ENCODE data around the gene RPE.

Gene RPE

DNA sequence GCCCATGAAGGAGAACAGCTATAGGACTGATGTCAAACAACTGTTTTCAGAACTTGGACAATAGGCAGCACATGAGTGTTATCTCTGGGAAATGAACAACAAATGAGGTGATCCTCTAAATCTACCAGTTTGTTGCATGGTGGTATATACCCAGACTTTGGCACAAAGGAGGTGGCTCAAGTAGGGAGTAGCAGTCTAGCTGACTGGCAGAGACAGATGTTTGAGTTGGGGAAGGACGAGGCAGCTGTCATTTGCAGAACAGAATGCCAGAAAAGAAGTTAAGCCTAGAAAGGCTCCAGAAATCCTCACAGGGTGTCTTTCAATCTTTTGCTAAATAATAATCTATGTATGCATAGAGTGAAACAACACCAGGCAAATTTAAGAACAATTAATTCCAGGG, 47.4 kb downstream of the RPE start:
- DNase-seq, result no peak
- no peak overlapping the region for H2AK5ac ChIP-seq (ENCODE audit: low read length)
- H3K9ac ChIP-seq (ENCODE audit: low read length), result no peak overlapping the region
- H3K27me3 ChIP-seq (ENCODE audit: insufficient read depth, low read length, poor library complexity), result no peaks in the 10 kb centered on the region
- H3K56ac ChIP-seq (ENCODE audit: low read length), result no peak overlapping the region
- H3K23ac ChIP-seq (ENCODE audit: low read length), result no peak overlapping the region
- H2BK120ac ChIP-seq (ENCODE audit: low read depth, low read length), result no peak overlapping the region
- no peaks in the 10 kb centered on the region for H3K4me1 ChIP-seq (ENCODE audit: control insufficient read depth, low read depth, low read length)
- H4K8ac ChIP-seq (ENCODE audit: low read depth, low read length), result no peak overlapping the region
- no peak overlapping the region for H2BK5ac ChIP-seq (ENCODE audit: low read length)
- H2BK15ac ChIP-seq (replicated peaks; ENCODE audit: low read depth), result no peak overlapping the region
- no peaks in the 10 kb centered on the region for H3K36me3 ChIP-seq (ENCODE audit: control insufficient read depth, insufficient read depth, low read length)
- H3K79me1 ChIP-seq (ENCODE audit: low read length), result no peaks in the 10 kb centered on the region
- no peak overlapping the region for H3K27ac ChIP-seq (ENCODE audit: low read depth, low read length)
- no peak overlapping the region for H3K4ac ChIP-seq (ENCODE audit: low read depth, low read length)
- WGBS (ENCODE audit: extremely low coverage, insufficient coverage, low lambda C conversion rate), result no CpG with 5 or more reads among the region's 1 CpG
- H3K4me3 ChIP-seq (ENCODE audit: low read length), result no peak overlapping the region
- no peaks in the 10 kb centered on the region for H3K79me2 ChIP-seq (ENCODE audit: control insufficient read depth, insufficient read depth, low read length)
- no peak overlapping the region for H3K18ac ChIP-seq (ENCODE audit: low read length)
- H3K4me2 ChIP-seq (ENCODE audit: low read length), result no peak overlapping the region
- no peak overlapping the region for H4K5ac ChIP-seq (ENCODE audit: low read length)

DNA sequence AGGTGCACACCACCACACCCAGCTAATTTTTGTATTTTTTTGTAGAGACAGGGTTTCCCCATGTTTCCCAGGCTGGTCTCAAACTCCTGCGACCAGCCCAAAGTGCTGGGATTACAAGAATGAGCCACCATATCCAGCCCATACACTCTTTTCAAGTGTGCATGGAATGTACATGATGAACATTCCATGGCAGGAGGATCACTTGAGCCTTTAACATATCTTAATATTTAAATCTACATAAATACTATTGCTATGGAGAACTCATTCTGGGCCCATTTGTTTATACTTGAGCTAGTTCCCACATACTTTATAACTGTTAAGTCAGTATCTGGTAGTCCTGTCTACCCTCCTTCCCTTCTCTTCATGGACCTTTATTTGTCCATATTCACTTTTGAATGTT, 48.4 kb downstream of the RPE start:
- H3K79me1 ChIP-seq (ENCODE audit: low read length), result no peaks in the 10 kb centered on the region
- H3K27me3 ChIP-seq (ENCODE audit: insufficient read depth, low read length, poor library complexity), result no peaks in the 10 kb centered on the region
- no peak for DNase-seq
- no peak overlapping the region for H4K8ac ChIP-seq (ENCODE audit: low read depth, low read length)
- no peak overlapping the region for H2AK5ac ChIP-seq (ENCODE audit: low read length)
- H2BK120ac ChIP-seq (ENCODE audit: low read depth, low read length), result no peak overlapping the region
- H3K4me2 ChIP-seq (ENCODE audit: low read length), result no peak overlapping the region
- no peak overlapping the region for H4K5ac ChIP-seq (ENCODE audit: low read length)
- no CpG with 5 or more reads among the region's 1 CpG for WGBS (ENCODE audit: extremely low coverage, insufficient coverage, low lambda C conversion rate)
- no peak overlapping the region for H3K9ac ChIP-seq (ENCODE audit: low read length)
- no peak overlapping the region for H2BK5ac ChIP-seq (ENCODE audit: low read length)
- no peak overlapping the region for H3K4ac ChIP-seq (ENCODE audit: low read depth, low read length)
- no peak overlapping the region for H3K4me3 ChIP-seq (ENCODE audit: low read length)
- no peaks in the 10 kb centered on the region for H3K36me3 ChIP-seq (ENCODE audit: control insufficient read depth, insufficient read depth, low read length)
- H3K79me2 ChIP-seq (ENCODE audit: control insufficient read depth, insufficient read depth, low read length), result no peaks in the 10 kb centered on the region
- H3K18ac ChIP-seq (ENCODE audit: low read length), result no peak overlapping the region
- no peaks in the 10 kb centered on the region for H3K4me1 ChIP-seq (ENCODE audit: control insufficient read depth, low read depth, low read length)
- H3K56ac ChIP-seq (ENCODE audit: low read length), result no peak overlapping the region
- no peak overlapping the region for H3K27ac ChIP-seq (ENCODE audit: low read depth, low read length)
- no peak overlapping the region for H3K23ac ChIP-seq (ENCODE audit: low read length)
- no peak overlapping the region for H2BK15ac ChIP-seq (replicated peaks; ENCODE audit: low read depth)

DNA sequence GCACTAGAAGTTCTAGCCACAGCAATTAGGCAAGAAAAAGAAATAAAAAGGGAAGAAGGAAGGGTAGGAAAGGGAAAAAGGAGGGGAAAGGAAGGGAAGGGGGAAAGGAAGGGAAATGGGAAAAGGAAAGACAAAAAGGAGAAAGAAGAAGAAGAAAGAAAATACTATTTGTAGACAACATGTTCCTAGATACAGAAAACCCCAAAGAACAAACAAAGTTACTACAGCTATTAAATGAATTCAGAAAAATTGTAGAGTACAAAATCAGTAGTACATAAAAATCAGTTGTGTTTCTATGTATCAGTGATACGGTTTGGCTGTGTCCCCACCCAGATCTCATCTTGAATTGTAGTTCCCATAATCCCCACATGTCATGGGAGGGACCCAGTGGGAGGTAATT, 52.3 kb downstream of the RPE start:
- no peak overlapping the region for H3K23ac ChIP-seq (ENCODE audit: low read length)
- no peak overlapping the region for H3K4ac ChIP-seq (ENCODE audit: low read depth, low read length)
- no peak overlapping the region for H3K4me2 ChIP-seq (ENCODE audit: low read length)
- no peak overlapping the region for H2BK15ac ChIP-seq (replicated peaks; ENCODE audit: low read depth)
- H3K18ac ChIP-seq (ENCODE audit: low read length), result no peak overlapping the region
- H4K5ac ChIP-seq (ENCODE audit: low read length), result no peak overlapping the region
- no peaks in the 10 kb centered on the region for H3K4me1 ChIP-seq (ENCODE audit: control insufficient read depth, low read depth, low read length)
- H2AK5ac ChIP-seq (ENCODE audit: low read length), result no peak overlapping the region
- no peaks in the 10 kb centered on the region for H3K79me1 ChIP-seq (ENCODE audit: low read length)
- H2BK120ac ChIP-seq (ENCODE audit: low read depth, low read length), result no peak overlapping the region
- H3K79me2 ChIP-seq (ENCODE audit: control insufficient read depth, insufficient read depth, low read length), result no peaks in the 10 kb centered on the region
- H2BK5ac ChIP-seq (ENCODE audit: low read length), result no peak overlapping the region
- no peak overlapping the region for H3K27ac ChIP-seq (ENCODE audit: low read depth, low read length)
- H3K27me3 ChIP-seq (ENCODE audit: insufficient read depth, low read length, poor library complexity), result no peaks in the 10 kb centered on the region
- H3K36me3 ChIP-seq (ENCODE audit: control insufficient read depth, insufficient read depth, low read length), result no peaks in the 10 kb centered on the region
- no peak overlapping the region for H3K56ac ChIP-seq (ENCODE audit: low read length)
- no peak overlapping the region for H4K8ac ChIP-seq (ENCODE audit: low read depth, low read length)
- DNase-seq, result no peak
- no peak overlapping the region for H3K9ac ChIP-seq (ENCODE audit: low read length)
- no CpG with 5 or more reads among the region's 1 CpG for WGBS (ENCODE audit: extremely low coverage, insufficient coverage, low lambda C conversion rate)
- H3K4me3 ChIP-seq (ENCODE audit: low read length), result no peak overlapping the region

DNA sequence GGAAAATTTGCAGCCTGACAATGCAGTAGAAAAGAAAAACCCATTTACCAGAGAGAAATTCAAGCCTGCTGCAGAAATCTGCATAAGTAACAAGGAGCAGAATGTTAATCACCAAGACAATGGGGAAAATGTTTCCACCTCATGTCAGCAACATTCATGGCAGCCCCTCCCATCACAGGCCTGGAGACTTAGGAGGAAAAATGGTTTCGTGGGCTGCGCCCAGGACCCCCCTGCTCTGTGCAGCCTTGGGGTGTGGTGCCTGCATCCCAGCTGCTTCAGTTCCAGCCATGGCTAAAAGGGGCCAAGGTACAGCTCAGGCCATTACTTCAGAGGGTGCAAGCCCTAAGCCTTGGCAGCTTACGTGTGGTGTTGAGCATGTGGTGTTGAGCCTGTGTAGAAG, 53.4 kb downstream of the RPE start:
- no peak overlapping the region for H3K18ac ChIP-seq (ENCODE audit: low read length)
- no peak overlapping the region for H2AK5ac ChIP-seq (ENCODE audit: low read length)
- H2BK15ac ChIP-seq (replicated peaks; ENCODE audit: low read depth), result no peak overlapping the region
- no peak for DNase-seq
- no peak overlapping the region for H2BK5ac ChIP-seq (ENCODE audit: low read length)
- H3K79me2 ChIP-seq (ENCODE audit: control insufficient read depth, insufficient read depth, low read length), result no peaks in the 10 kb centered on the region
- H3K4ac ChIP-seq (ENCODE audit: low read depth, low read length), result no peak overlapping the region
- no peak overlapping the region for H2BK120ac ChIP-seq (ENCODE audit: low read depth, low read length)
- no peak overlapping the region for H3K27ac ChIP-seq (ENCODE audit: low read depth, low read length)
- no peak overlapping the region for H3K56ac ChIP-seq (ENCODE audit: low read length)
- H3K9ac ChIP-seq (ENCODE audit: low read length), result no peak overlapping the region
- H3K23ac ChIP-seq (ENCODE audit: low read length), result no peak overlapping the region
- no CpG with 5 or more reads among the region's 3 CpGs for WGBS (ENCODE audit: extremely low coverage, insufficient coverage, low lambda C conversion rate)
- H3K4me3 ChIP-seq (ENCODE audit: low read length), result no peak overlapping the region
- H3K4me2 ChIP-seq (ENCODE audit: low read length), result no peak overlapping the region
- no peaks in the 10 kb centered on the region for H3K27me3 ChIP-seq (ENCODE audit: insufficient read depth, low read length, poor library complexity)
- no peaks in the 10 kb centered on the region for H3K36me3 ChIP-seq (ENCODE audit: control insufficient read depth, insufficient read depth, low read length)
- no peaks in the 10 kb centered on the region for H3K4me1 ChIP-seq (ENCODE audit: control insufficient read depth, low read depth, low read length)
- H4K8ac ChIP-seq (ENCODE audit: low read depth, low read length), result no peak overlapping the region
- H3K79me1 ChIP-seq (ENCODE audit: low read length), result no peaks in the 10 kb centered on the region
- H4K5ac ChIP-seq (ENCODE audit: low read length), result no peak overlapping the region

DNA sequence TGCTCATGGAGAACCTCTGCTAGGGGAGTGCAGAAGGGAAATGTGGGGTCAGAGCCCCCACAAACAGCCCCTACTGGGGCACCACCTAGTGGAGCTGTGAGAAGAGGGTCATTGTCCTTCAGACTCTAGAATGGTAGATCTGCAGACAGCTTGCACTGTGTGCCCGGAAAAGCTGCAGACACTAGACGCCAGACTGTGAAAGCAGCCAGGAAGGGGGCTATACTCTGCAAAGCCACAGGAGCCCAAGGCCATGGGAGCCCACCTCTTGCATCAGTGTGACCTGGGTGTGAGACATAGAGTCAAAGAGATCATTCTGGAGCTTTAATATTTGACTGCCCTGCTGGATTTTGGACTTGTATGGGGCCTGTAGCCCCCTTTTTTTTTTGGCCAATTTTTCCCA, 60.9 kb downstream of the RPE start:
- no peak overlapping the region for H3K27ac ChIP-seq (ENCODE audit: low read depth, low read length)
- no peak overlapping the region for H3K56ac ChIP-seq (ENCODE audit: low read length)
- no CpG with 5 or more reads among the region's 2 CpGs for WGBS (ENCODE audit: extremely low coverage, insufficient coverage, low lambda C conversion rate)
- no peak overlapping the region for H3K4me3 ChIP-seq (ENCODE audit: low read length)
- no peaks in the 10 kb centered on the region for H3K4me1 ChIP-seq (ENCODE audit: control insufficient read depth, low read depth, low read length)
- no peak overlapping the region for H3K18ac ChIP-seq (ENCODE audit: low read length)
- no peak overlapping the region for H3K4ac ChIP-seq (ENCODE audit: low read depth, low read length)
- no peak overlapping the region for H2AK5ac ChIP-seq (ENCODE audit: low read length)
- no peak overlapping the region for H4K8ac ChIP-seq (ENCODE audit: low read depth, low read length)
- H3K9ac ChIP-seq (ENCODE audit: low read length), result no peak overlapping the region
- no peak overlapping the region for H2BK15ac ChIP-seq (replicated peaks; ENCODE audit: low read depth)
- no peaks in the 10 kb centered on the region for H3K36me3 ChIP-seq (ENCODE audit: control insufficient read depth, insufficient read depth, low read length)
- no peak for DNase-seq
- H4K5ac ChIP-seq (ENCODE audit: low read length), result no peak overlapping the region
- no peak overlapping the region for H3K23ac ChIP-seq (ENCODE audit: low read length)
- no peak overlapping the region for H2BK5ac ChIP-seq (ENCODE audit: low read length)
- no peaks in the 10 kb centered on the region for H3K79me1 ChIP-seq (ENCODE audit: low read length)
- no peak overlapping the region for H3K4me2 ChIP-seq (ENCODE audit: low read length)
- no peaks in the 10 kb centered on the region for H3K79me2 ChIP-seq (ENCODE audit: control insufficient read depth, insufficient read depth, low read length)
- H3K27me3 ChIP-seq (ENCODE audit: insufficient read depth, low read length, poor library complexity), result no peaks in the 10 kb centered on the region
- H2BK120ac ChIP-seq (ENCODE audit: low read depth, low read length), result no peak overlapping the region

Measured in mesendoderm (in vitro differentiated cells).